ENCODE results near the gene WNK2. TPM values are rescaled to one million over a fixed set of nuclear protein-coding genes. Genes with fewer than 3 reads are reported as not detected.
A peak's percentile ranks its signal among the peaks of the same experiment; 100 is the strongest.

WNK2 gene
- total RNA-seq, 1 experiment from 2014 or later = not detected

DNA sequence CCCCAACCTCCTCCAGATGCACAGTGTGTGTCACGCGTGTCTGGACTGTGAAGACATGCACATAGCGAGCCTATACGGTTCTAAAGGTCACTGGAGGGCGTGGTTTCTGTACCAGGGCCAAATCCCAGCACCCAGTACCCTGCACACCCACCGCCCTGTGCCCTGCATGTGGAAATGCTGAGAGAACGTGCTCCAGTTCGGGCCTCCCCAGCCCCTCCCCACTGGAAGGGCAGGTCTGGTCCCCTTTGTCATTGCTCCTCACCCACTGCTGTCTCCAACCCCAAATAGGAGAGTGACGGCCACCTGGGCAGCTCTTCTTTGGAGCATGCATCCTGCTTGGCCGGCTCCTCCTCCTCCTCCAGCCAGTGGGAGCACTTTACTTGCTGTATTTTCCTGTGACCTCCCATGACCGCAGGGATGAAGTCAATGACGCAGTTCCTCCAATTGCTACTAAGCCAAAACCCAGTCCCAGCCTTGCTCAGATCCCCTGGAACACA lies 116.7 kb downstream of the WNK2 start:
- H3K4me1 ChIP-seq = no peaks in the 10 kb centered on the region
- H3K27me3 ChIP-seq = peaks cover 10% of the 10 kb centered on the region
- peak in 1 of 2 experiments; percentile 1 for DNase-seq
- no peaks in the 10 kb centered on the region for H3K9me3 ChIP-seq (replicated peaks)
- H3K27ac ChIP-seq = no peak overlapping the region
- H3K4me3 ChIP-seq = no peak overlapping the region
- no peaks in the 10 kb centered on the region for H3K36me3 ChIP-seq

DNA sequence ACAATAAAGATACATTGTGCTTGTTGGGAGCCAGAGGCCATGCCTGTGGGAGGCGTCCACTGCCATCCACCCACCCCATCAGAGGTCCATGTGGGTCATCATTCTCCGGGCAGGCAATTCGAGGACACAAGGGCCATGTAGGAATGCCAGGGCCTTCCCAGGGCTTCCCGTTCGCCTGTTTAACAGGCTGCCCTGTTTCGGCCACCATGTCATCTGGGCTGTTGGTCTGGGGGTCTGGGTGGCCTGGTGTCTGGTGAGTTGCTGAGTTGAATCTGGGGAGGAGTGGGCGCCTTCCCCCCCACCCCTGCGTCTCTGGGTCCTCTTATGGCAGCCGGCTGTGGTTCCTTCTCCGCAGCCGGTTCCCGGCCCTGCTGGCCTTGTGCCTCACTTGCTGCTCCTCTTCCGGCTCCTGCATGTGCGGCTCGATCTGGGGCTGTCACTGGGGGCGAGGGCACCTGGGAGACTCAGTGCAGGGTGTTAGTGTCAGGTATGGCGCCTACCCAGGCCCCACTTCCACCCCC lies 117.4 kb downstream of the WNK2 start:
- Histone ChIP-seq H3K36me3 (no peaks in the 10 kb centered on the region), H3K27ac (no peak overlapping the region), H3K4me3 (no peak overlapping the region), H3K27me3 (peaks cover 10% of the 10 kb centered on the region), H3K9me3 (replicated peaks) (no peaks in the 10 kb centered on the region), H3K4me1 (no peaks in the 10 kb centered on the region)
- DNase-seq = peak in 1 of 2 experiments; percentile 1

DNA sequence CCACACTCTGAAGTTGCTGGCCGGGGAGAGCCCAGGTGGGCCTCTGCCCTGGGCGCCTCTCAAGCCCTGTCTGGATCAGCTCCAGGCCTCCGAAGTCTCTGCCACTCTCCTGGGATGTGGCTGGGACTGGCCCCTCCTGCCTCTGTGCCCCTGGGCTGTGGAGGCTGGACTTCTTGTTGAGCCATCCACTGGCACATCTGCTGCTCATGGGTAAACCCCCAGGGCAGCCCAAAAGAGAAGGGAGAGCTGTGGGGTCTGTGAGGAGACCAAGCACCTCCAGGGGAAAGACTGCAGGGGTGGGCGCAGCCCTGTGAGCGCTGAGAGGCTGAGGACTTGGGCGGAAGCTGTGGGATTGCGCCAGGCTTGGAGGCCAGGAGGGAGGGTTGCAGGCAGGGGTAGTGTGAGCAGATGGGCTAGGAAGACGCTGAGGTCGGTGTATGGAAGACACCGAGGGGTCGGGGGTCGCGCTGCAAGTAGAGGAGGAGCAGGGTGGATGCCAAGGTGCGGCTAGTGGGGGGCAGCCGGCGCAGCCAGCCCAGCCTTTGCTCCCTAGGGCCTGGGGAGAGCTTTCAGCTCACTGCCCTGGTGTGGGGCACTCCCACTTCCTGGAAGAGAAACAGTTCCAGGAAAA lies 118.1 kb downstream of the WNK2 start:
- no peaks in the 10 kb centered on the region for H3K36me3 ChIP-seq
- no peak overlapping the region for H3K4me3 ChIP-seq
- no peak overlapping the region for H3K27ac ChIP-seq
- peaks cover 10% of the 10 kb centered on the region for H3K27me3 ChIP-seq
- peak in 1 of 2 experiments; percentile 1 for DNase-seq
- H3K4me1 ChIP-seq = no peaks in the 10 kb centered on the region
- no peaks in the 10 kb centered on the region for H3K9me3 ChIP-seq (replicated peaks)

DNA sequence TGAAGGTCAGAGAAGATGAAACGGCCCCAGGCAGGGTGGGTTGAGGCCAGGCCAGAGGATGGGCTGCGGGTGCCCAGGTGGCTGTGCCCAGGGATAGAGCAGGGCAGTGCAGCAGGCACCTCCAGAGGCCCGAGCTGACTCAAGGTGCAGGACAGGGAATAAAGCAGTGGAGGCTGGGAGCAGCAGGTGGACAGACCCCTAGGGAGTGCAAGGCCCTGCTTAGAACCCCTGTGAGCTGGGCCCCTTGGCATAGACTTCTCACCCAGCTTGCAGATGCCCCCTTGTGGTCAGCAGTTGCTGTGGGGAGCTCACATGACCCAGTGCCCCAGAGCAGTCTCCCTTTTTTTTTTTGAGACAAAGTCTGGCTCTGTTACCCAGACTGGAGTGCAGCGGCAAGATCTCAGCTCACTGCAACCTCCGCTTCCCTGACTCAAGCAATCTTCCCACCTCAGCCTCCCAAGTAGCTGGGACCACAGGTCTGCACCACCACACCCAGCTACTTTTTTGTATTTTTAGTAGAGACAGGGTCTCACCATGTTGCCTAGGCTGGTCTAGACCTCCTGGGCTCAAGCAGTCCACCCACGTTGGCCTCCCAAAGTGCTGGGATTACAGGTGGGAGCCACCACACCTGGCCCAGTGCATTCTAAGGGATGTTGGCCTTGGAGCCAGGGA lies 118.8 kb downstream of the WNK2 start:
- Histone ChIP-seq H3K36me3 (no peaks in the 10 kb centered on the region), H3K4me3 (no peak overlapping the region), H3K4me1 (no peaks in the 10 kb centered on the region), H3K9me3 (replicated peaks) (no peaks in the 10 kb centered on the region), H3K27ac (no peak overlapping the region), H3K27me3 (peaks cover 10% of the 10 kb centered on the region)
- DNase-seq = peak; percentile 71 to 74

DNA sequence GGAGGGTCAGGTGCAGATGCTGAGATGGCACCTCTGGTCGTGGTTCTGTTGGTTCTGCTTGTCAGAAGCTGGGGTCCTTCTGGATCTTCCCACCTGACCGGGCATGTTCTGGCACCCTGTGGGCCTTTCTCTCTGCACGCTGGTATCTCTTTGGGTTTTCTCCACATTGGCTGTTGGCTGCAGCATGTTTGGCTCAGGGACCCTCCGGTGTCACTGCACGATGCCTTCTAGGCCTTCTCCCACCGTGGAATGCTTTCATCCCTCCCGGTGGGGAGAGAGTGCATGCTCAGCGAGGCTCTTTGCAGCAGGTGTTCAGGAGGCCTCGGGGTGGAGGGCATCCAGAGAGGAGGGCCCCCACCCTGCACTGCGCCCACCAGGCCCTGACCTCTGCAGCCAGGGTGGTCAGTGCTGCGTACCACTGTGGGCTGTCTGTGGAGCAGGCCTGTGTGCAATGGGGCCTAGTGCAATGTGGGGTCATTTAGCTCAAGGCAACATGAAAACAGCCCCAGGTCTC lies 119.4 kb downstream of the WNK2 start:
- Histone ChIP-seq H3K27ac (no peak overlapping the region), H3K4me1 (no peaks in the 10 kb centered on the region), H3K27me3 (peaks cover 10% of the 10 kb centered on the region), H3K4me3 (no peak overlapping the region), H3K36me3 (no peaks in the 10 kb centered on the region), H3K9me3 (replicated peaks) (no peaks in the 10 kb centered on the region)
- no peak for DNase-seq

DNA sequence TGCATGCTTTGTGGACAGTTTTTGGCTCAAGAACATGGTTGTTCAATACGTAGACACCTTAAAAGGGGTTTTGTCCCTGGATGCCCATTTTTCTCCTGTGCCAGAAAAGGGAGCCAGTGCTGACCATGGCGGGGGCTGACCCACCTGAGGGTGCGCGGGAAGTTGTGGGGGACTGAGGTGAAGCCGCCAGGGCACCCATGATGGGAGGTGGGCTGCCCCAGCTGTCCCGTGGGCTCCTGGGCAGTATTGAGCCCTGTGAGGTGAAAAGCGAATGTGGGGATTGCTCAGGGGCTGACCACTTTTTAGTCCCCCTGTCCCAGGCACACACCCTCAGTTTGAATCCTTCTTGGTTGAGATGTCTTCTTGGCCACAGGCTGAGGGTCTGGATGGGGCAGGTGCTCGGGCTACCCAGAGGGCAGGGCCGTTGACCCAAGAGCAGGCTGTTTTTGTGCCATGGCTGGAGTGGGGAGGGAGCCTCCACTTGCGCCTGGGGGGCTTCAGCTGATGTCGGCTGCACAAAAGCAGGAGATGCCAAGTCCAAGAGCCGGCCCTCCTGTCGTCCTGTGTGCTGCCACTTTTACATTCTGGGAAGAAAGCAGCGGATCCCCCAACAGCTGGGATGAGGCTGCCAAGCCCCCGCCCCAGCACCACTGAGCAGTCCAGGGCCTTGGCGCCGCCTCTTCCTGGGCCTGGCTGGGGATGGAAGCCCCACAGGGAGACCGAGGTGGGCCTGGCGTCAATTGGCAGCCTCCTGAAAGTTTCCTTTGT lies 120.1 kb downstream of the WNK2 start:
- H3K36me3 ChIP-seq = no peaks in the 10 kb centered on the region
- no peaks in the 10 kb centered on the region for H3K4me1 ChIP-seq
- DNase-seq = peak in 1 of 2 experiments; percentile 0
- no peak overlapping the region for H3K27ac ChIP-seq
- peaks cover 10% of the 10 kb centered on the region for H3K27me3 ChIP-seq
- no peaks in the 10 kb centered on the region for H3K9me3 ChIP-seq (replicated peaks)
- no peak overlapping the region for H3K4me3 ChIP-seq

DNA sequence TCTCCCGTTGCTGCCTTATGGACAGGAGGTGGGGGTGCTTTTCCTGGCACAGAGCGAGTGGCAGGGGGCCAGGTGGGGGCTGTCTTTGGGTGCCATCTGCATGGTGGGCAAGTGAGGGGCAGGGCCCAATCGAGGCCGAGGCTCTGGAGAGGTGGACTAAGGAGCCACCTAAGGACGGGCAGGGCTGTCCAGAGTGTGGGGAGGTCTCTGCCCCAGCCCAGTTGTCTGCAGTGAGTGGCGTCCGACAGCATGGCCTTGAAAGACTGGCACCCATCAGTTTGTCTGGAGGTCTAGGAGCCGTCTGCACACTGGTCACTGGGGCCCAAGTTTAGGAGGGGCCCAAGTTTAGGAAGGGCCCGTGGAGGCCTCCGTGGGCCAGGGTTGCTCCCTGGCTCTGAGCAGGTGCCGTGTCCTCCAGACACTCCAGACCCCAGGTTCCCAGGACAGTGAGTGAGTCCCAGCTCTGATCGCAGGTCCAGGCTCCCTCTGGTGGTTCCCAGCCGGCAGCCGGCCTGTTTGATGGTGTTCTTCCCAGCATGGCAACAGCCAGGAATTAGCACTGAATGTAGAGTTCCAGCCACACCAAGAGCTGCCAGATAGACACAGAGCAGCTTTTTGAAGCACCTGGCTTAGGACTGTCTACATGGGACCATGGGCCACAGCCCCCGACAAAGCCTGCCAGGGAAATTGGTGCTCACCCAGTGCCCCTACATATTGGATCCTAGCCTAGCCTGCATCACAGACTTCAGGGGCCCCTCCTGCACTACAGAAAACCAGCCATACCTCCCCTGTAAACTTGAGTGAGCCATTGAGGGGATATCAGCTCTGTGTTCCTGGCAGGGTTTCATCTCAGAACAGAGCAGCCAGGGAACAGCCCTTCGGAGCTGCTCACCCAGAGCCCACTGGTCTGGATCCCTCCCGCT lies 120.9 kb downstream of the WNK2 start:
- Histone ChIP-seq H3K9me3 (replicated peaks) (no peaks in the 10 kb centered on the region), H3K36me3 (no peaks in the 10 kb centered on the region), H3K27ac (no peak overlapping the region), H3K27me3 (peaks cover 10% of the 10 kb centered on the region), H3K4me1 (no peaks in the 10 kb centered on the region), H3K4me3 (no peak overlapping the region)
- peak; percentile 40 to 55 for DNase-seq

DNA sequence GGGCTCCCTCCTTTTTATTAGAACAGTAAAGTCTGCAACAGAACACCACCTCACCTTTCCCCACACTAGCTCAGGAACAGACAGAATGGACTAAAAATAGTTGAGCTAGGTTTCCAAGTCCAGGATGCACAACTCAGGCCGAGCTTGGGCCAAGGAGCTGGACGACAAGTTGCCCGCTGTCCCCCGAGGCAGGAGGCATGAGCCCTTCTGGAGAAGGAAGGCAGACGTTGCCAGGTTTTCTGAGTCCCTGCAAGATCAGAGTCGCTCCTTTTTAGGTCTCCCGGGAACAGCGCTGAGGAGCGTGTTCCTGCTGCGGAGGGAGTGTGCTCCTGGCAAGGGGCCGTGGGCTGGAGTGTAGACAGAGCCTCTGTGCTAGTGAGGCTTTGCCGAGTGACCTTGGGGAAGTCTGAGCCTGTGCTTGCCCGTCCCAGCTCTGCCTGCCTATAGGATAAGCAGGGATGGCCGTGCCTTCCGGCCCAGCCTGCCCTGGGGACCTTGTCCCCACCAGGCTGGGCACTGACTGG lies 121.6 kb downstream of the WNK2 start:
- H3K27ac ChIP-seq = no peak overlapping the region

DNA sequence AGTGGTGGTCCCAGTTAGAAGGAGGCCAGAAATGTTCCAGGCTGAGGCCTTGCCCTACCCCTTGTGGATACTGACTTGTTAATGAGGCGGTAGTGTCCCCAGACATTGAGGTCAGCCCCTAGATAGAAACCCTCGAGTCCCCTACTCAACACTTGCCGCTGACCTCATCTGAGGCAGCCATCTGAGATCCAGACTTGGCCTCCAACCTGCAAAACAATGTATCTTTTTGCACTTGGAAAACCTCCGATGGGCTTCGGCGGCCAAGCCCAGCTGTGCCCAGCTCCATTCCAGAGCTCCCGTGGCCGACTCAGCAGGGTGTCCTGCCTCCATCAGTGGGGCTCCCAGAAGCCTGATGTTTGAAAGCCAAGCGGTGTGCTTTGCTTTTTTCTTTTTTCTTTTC lies 122.1 kb downstream of the WNK2 start:
- Histone ChIP-seq H3K9me3 (replicated peaks) (no peaks in the 10 kb centered on the region), H3K27ac (no peak overlapping the region), H3K36me3 (no peaks in the 10 kb centered on the region), H3K4me3 (no peak overlapping the region), H3K4me1 (no peaks in the 10 kb centered on the region), H3K27me3 (peaks cover 10% of the 10 kb centered on the region)
- peak in 1 of 2 experiments; percentile 1 for DNase-seq

More for the DNA sequence above, 121.6 kb downstream of the WNK2 start:
- peak in 1 of 2 experiments; percentile 2 for DNase-seq
- Histone ChIP-seq H3K4me3 (no peak overlapping the region), H3K4me1 (no peaks in the 10 kb centered on the region), H3K27me3 (peaks cover 10% of the 10 kb centered on the region), H3K36me3 (no peaks in the 10 kb centered on the region), H3K9me3 (replicated peaks) (no peaks in the 10 kb centered on the region)

DNA sequence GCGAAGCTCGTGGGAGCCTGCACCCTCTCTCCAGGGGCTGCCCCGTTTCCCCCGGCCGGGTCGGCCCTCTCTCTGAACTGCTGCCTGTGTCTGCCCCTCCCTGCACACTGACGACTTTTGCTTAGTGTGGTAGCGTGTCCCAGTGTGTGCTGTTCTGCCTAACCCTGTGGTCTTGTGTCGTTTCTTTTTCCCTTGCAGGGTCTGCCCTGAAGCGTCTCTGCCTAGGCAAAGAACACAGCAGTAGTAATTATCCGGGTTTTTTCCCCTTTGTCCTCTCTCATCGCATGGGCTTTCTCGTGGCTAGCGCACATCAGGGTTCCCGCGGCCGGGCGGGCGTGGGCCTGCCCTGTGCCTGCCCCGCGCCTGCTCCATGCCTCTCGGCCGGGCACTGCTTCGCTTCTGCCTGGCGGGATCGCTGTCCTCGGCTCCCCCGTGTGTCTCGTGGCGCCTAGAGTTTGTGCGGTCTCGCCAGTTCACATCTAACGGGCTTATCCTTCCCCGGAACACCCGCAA lies 122.7 kb downstream of the WNK2 start:
- Histone ChIP-seq H3K27me3 (peaks cover 10% of the 10 kb centered on the region), H3K9me3 (replicated peaks) (no peaks in the 10 kb centered on the region), H3K36me3 (no peaks in the 10 kb centered on the region), H3K4me1 (no peaks in the 10 kb centered on the region), H3K27ac (no peak overlapping the region), H3K4me3 (no peak overlapping the region)
- DNase-seq = peak in 1 of 2 experiments; percentile 1

DNA sequence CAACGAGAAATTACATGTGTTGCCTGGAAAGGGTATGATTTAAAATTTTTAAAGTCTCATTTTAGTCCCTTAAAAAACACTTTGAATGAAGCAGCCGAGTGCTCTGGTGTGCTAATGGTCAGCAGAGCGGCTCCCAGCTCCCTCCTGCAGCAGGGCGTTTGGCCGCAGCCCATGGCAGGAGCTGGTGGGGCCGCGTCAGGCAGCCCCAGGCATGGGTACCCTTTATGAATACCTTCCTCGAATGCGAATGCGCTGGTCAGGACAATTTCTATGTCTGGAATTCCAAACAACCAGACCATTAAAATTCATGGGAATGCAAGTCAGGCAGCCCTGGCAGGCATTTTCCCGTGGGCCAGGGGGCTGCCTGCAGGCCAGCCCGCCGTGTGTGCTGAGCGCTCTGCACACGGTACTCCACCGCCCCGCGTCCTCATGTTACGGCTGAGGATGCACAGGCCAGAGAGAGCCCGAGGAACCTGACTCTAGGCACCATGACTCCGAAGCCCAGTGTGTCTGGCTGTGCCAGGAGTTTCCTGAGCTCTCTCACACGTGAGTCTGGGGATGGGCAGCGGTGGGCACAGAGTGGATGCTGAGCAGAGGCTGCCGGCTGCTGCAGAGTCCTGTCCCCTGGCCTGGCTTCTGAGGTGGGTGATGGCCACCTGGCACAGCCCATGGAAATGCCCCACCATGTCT lies 123.7 kb downstream of the WNK2 start:
- Histone ChIP-seq H3K4me3 (no peak overlapping the region), H3K27ac (no peak overlapping the region), H3K9me3 (replicated peaks) (no peaks in the 10 kb centered on the region), H3K27me3 (peaks cover 6% of the 10 kb centered on the region), H3K4me1 (no peaks in the 10 kb centered on the region), H3K36me3 (no peaks in the 10 kb centered on the region)
- DNase-seq = peak in 1 of 2 experiments; percentile 1

DNA sequence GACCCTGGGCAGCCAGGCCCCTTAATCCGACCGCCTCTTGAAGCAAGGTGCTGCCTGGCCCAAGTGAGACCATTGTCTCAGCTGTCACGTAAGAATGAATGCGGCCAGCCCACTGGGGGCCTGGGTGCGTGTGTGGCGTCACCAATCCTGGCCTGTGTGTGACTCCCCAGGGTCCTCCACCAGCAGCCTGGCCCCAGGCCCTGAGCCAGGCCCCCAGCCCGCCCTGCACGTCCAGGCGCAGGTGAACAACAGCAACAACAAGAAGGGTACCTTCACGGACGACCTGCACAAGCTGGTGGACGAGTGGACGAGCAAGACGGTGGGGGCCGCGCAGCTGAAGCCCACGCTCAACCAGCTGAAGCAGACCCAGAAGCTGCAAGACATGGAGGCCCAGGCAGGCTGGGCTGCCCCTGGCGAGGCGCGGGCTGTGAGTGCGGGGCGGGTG lies 124.2 kb downstream of the WNK2 start:
- Histone ChIP-seq H3K27me3 (peaks cover 6% of the 10 kb centered on the region; the same call in 1 of the 2 replicates), H3K4me1 (no peaks in the 10 kb centered on the region), H3K27ac (no peak overlapping the region), H3K36me3 (no peaks in the 10 kb centered on the region), H3K4me3 (no peak overlapping the region), H3K9me3 (replicated peaks) (no peaks in the 10 kb centered on the region)
- peak in 1 of 2 experiments; percentile 3 for DNase-seq

DNA sequence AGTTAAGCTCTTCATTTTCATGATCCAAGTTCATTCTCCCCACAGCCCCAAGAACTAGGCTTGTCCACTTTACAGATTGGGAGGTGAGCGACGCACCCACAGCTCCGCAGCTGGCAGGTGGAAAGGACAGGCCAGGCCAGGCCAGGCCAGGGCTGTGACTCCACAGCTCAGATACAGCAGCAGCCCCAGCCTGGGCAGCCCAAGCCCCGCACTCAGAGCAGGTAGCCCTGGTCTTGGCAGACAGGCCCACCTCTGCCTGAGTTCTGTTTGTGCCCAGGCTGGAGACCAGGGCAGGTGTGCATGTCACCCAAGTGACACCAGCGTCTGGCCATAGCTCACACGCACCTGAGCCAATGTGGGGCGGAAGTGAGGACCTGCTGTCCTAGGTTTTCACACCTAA lies 124.7 kb downstream of the WNK2 start:
- Histone ChIP-seq H3K9me3 (replicated peaks) (no peaks in the 10 kb centered on the region), H3K4me1 (no peaks in the 10 kb centered on the region), H3K27ac (no peak overlapping the region), H3K4me3 (no peak overlapping the region), H3K36me3 (no peaks in the 10 kb centered on the region), H3K27me3 (peaks cover 6% of the 10 kb centered on the region; the same call in 1 of the 2 replicates)
- DNase-seq = no peak

All from SJCRH30 (cell line).